Gastroesophageal sphincter (tissue), 4 donors: Measurements from ENCODE around the gene ARMC2. TPM values are rescaled to one million over a fixed set of nuclear protein-coding genes. Genes with fewer than 3 reads are reported as not detected.

ENCODE experiments used
- ATAC-seq: fragments of 150-250 bp; one replicate; pipeline ENCODE4 v1.9.1; 2016; ENCODE audit warnings: mild to moderate bottlenecking, moderate library complexity
- H3K27ac ChIP-seq, 4 donors: fragments of 200-600 bp; sonication (generic) in 3 of 4; 1 replicate in 3 of 4; 2 replicates in 1 of 4; pipeline ENCODE4 v1.5.1; 2016 to 2019
- H3K27me3 ChIP-seq: fragments of 200-600 bp; sonication (generic); one replicate; pipeline ENCODE4 v1.5.1; 2019
- H3K36me3 ChIP-seq, 2 donors: fragments of 200-600 bp; sonication (generic); one replicate each; pipeline ENCODE4 v1.5.1; 2019; ENCODE audit warnings: control low read depth in 1 of 2
- H3K4me1 ChIP-seq, 3 donors: fragments of 200-600 bp; sonication (generic); 1 replicate in 2 of 3; 2 replicates in 1 of 3; pipeline ENCODE4 v1.5.1; 2016 to 2019; ENCODE audit warnings: control low read depth in 2 of 3
- H3K4me3 ChIP-seq, 2 donors: fragments of 200-600 bp; sonication (generic); one replicate each; pipeline ENCODE4 v1.5.1; 2019; ENCODE audit warnings: mild to moderate bottlenecking in 1 of 2, moderate library complexity in 1 of 2
- H3K9me3 ChIP-seq, 3 donors: fragments of 200-600 bp; sonication (generic); one replicate each; pipeline ENCODE4 v1.5.1; 2017 to 2019; ENCODE audit warnings: control low read depth in 2 of 3
- CTCF ChIP-seq, 4 experiments: fragments of 200-600 bp in 2 of 4; fragments of 450-650 bp in 2 of 4; sonication (generic) in 1 of 4; IDR thresholded peaks; one replicate each; pipeline ENCODE4 v1.5.1; 2017 to 2019; ENCODE audit warnings: antibody characterized with exemption in 4 of 4, mild to moderate bottlenecking in 2 of 4, moderate library complexity in 2 of 4
- EP300 ChIP-seq: sonication (generic); formaldehyde crosslinking; IDR thresholded peaks from one replicate; pipeline ENCODE4 v1.6.1; 2017; ENCODE audit warnings: antibody characterized with exemption, mild to moderate bottlenecking
- POLR2A ChIP-seq, 2 donors: fragments of 450-650 bp; IDR thresholded peaks; one replicate each; pipeline ENCODE4 v1.6.1; 2017; ENCODE audit warnings: antibody characterized with exemption in 2 of 2, mild to moderate bottlenecking in 2 of 2, moderate library complexity in 1 of 2
- POLR2AphosphoS5 ChIP-seq: sonication (generic); formaldehyde crosslinking; IDR thresholded peaks from one replicate; pipeline ENCODE4 v1.6.1; 2017; ENCODE audit warnings: antibody characterized with exemption
- whole genome bisulfite sequencing, 2 donors: methylation state at CpG; one replicate each; pipeline ENCODE4 v1.1.5; 2018; ENCODE audit warnings: low coverage in 1 of 2; 5-methylcytosine and 5-hydroxymethylcytosine counted together
- total RNA-seq, 4 donors: library from RNA; depleted of rRNA; stranded (reverse); fragments of >200 nt; gene quantifications; one replicate each; pipeline ENCODE4 v1.1.0, GENCODE V29; 2016

Gene ARMC2
- total RNA-seq, 4 donors from 2014 or later: 2.8 to 3.9 (median 3.5) TPM

GRCh38 chr6:108874470-108875160 is 26.4 kb downstream of the ARMC2 start:
- H3K4me3 ChIP-seq: no peak overlapping the region
- no peaks in the 10 kb centered on the region for H3K9me3 ChIP-seq
- H3K27me3 ChIP-seq: no peaks in the 10 kb centered on the region
- H3K36me3 ChIP-seq: peaks cover 0 to 21% of the 10 kb centered on the region in 2 donors
- peaks cover 0 to 29% (median 3%) of the 10 kb centered on the region in 3 donors for H3K4me1 ChIP-seq
- H3K27ac ChIP-seq: peak overlapping the region in 3 of 4 donors; percentile 50 to 63 (median 62)
- TF ChIP-seq POLR2A (IDR thresholded peaks at IDR 0.05) (no peak), POLR2AphosphoS5 (no peak), EP300 (no peak), CTCF (IDR thresholded peaks at IDR 0.05) (no peak)
- no peak for ATAC-seq
- WGBS, 2 donors: 79 to 85% methylated on average over 4 to 5 of the region's 5 CpGs

GRCh38 chr6:108875161-108875555 is 26.9 kb downstream of the ARMC2 start:
- H3K4me1 ChIP-seq: peaks cover 0 to 29% (median 3%) of the 10 kb centered on the region in 3 donors
- no peak overlapping the region for H3K4me3 ChIP-seq
- peak overlapping the region in 2 of 4 donors; percentile 41 to 63 for H3K27ac ChIP-seq
- no peaks in the 10 kb centered on the region for H3K9me3 ChIP-seq
- ATAC-seq: no peak
- no peaks in the 10 kb centered on the region for H3K27me3 ChIP-seq
- no peak for TF ChIP-seq EP300
- no peak for TF ChIP-seq POLR2A (IDR thresholded peaks at IDR 0.05)
- peaks cover 0 to 19% of the 10 kb centered on the region in 2 donors for H3K36me3 ChIP-seq

- peaks cover 0 to 18% (median 3%) of the 10 kb centered on the region in 3 donors for H3K4me1 ChIP-seq
- H3K4me3 ChIP-seq: no peak overlapping the region
- no peaks in the 10 kb centered on the region for H3K9me3 ChIP-seq
- peaks cover 0 to 16% of the 10 kb centered on the region in 2 donors for H3K36me3 ChIP-seq
- ATAC-seq: peak; percentile 89
- peak overlapping the region; percentile 25 to 65 (median 54) for H3K27ac ChIP-seq
- TF ChIP-seq POLR2A (IDR thresholded peaks at IDR 0.05) (no peak), POLR2AphosphoS5 (peak; percentile 79), EP300 (no peak)
- H3K27me3 ChIP-seq: no peaks in the 10 kb centered on the region
- WGBS, 2 donors: 37 to 71% methylated on average over 7 of the region's 7 CpGs
Observed at GRCh38 chr6:108877046-108877751, 29.0 kb downstream of the ARMC2 start.

GRCh38 chr6:108878942-108879341 is 30.7 kb downstream of the ARMC2 start:
- TF ChIP-seq POLR2A (IDR thresholded peaks at IDR 0.05) (no peak), EP300 (no peak), POLR2AphosphoS5 (no peak), CTCF (IDR thresholded peaks at IDR 0.05) (no peak)
- H3K27ac ChIP-seq: no peak overlapping the region
- no peaks in the 10 kb centered on the region for H3K27me3 ChIP-seq
- H3K4me1 ChIP-seq: peaks cover 0 to 15% (median 3%) of the 10 kb centered on the region in 3 donors
- ATAC-seq: no peak
- peaks cover 0 to 13% of the 10 kb centered on the region in 2 donors for H3K36me3 ChIP-seq
- H3K4me3 ChIP-seq: no peak overlapping the region
- 98 to 100% methylated on average over 2 of the region's 2 CpGs for WGBS, 2 donors
- H3K9me3 ChIP-seq: peaks cover 0 to 6% (median 0%) of the 10 kb centered on the region in 3 donors

- WGBS, 2 donors: 82 to 89% methylated on average over 1 of the region's 1 CpG
- Histone ChIP-seq H3K4me1 (no peaks in the 10 kb centered on the region), H3K4me3 (no peak overlapping the region), H3K27ac (no peak overlapping the region), H3K36me3 (peaks cover 0 to 20% of the 10 kb centered on the region in 2 donors), H3K27me3 (no peaks in the 10 kb centered on the region), H3K9me3 (peaks cover 0 to 6% (median 0%) of the 10 kb centered on the region in 3 donors)
- ATAC-seq: no peak
- TF ChIP-seq POLR2AphosphoS5 (no peak), POLR2A (IDR thresholded peaks at IDR 0.05) (no peak), CTCF (IDR thresholded peaks at IDR 0.05) (no peak), EP300 (no peak)
Observed at GRCh38 chr6:108883172-108883571, 35.0 kb downstream of the ARMC2 start.
